Chondrocyte (in vitro differentiated cells): ENCODE results near the gene NOP53. TPM values are rescaled to one million over a fixed set of nuclear protein-coding genes. Genes with fewer than 3 reads are reported as not detected.

Experiments used
- DNase-seq: peaks from one replicate; pipeline ENCODE4 v3.0.0; 2021; ENCODE audit warnings: mixed read lengths, low spot score
- H3K27ac Mint-ChIP-seq: one replicate; pipeline ENCODE4 v1.8.0; 2021; ENCODE audit warnings: mild to moderate bottlenecking, moderate library complexity, mixed read lengths; ENCODE audit not compliant: unreplicated experiment
- H3K27me3 Mint-ChIP-seq: 2 replicates; pipeline ENCODE4 v1.8.0; 2021; ENCODE audit warnings: low read depth, mixed read lengths
- H3K36me3 Mint-ChIP-seq: 2 replicates; pipeline ENCODE4 v1.8.0; 2021; ENCODE audit warnings: low read depth, mixed read lengths
- H3K4me1 Mint-ChIP-seq: 2 replicates; pipeline ENCODE4 v1.8.0; 2021; ENCODE audit warnings: low read depth, mild to moderate bottlenecking, mixed read lengths
- H3K4me3 Mint-ChIP-seq: one replicate; pipeline ENCODE4 v1.8.0; 2021; ENCODE audit warnings: mild to moderate bottlenecking, moderate library complexity, mixed read lengths; ENCODE audit not compliant: unreplicated experiment
- H3K9me3 Mint-ChIP-seq: 2 replicates; pipeline ENCODE4 v1.8.0; 2021; ENCODE audit warnings: low read depth, mixed read lengths
- CTCF ChIP-seq: fragments of 200-600 bp; sonication (generic); IDR thresholded peaks from 2 replicates; pipeline ENCODE4 v1.5.0; 2021; ENCODE audit warnings: antibody characterized with exemption, mild to moderate bottlenecking, moderate library complexity
- total RNA-seq: library from RNA; stranded (reverse); gene quantifications from 3 replicates; pipeline ENCODE4 v1.2.1, GENCODE V29; 2021

The NOP53 gene
- total RNA-seq, 1 donor from 2014 or later: 108 TPM

- Mint-ChIP-seq H3K36me3 (no peaks in the 10 kb centered on the region), H3K27me3 (no peaks in the 10 kb centered on the region)
Measured at GRCh38 chr19:47792616-47793015, 47.3 kb downstream of the NOP53 start.

DNA sequence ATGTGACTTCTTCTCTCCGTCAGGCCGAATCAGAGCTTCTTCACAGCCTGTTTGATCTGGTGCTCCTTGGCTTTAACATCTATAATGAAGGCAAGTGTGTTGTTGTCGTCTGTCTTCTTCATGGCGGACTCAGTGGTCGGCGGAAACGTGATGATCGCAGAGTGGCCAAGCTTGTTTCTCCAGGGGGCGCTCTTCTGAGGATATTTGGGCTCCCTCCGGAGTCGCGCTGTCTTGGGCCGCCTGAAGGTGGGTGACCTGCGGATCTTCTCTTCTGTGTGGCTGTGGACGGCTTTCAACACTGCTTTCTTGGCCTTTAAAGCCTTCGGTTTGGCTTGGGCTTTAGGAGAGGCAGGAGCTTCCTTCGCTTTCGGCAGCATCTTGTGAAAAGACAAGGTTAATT is 49.2 kb downstream of the NOP53 start:
- Mint-ChIP-seq H3K27me3 (peaks cover 7% of the 10 kb centered on the region), H3K4me3 (no peak overlapping the region), H3K4me1 (no peaks in the 10 kb centered on the region), H3K36me3 (no peaks in the 10 kb centered on the region), H3K9me3 (peaks cover 6% of the 10 kb centered on the region), H3K27ac (no peak overlapping the region)
- TF ChIP-seq CTCF: peak; percentile 42
- DNase-seq: no peak

More at GRCh38 chr19:47792616-47793015, 47.3 kb downstream of the NOP53 start:
- Mint-ChIP-seq H3K4me3 (no peak overlapping the region), H3K27ac (no peak overlapping the region), H3K4me1 (peaks cover 6% of the 10 kb centered on the region), H3K9me3 (peaks cover 6% of the 10 kb centered on the region)
- TF ChIP-seq CTCF: no peak
- no peak for DNase-seq

DNA sequence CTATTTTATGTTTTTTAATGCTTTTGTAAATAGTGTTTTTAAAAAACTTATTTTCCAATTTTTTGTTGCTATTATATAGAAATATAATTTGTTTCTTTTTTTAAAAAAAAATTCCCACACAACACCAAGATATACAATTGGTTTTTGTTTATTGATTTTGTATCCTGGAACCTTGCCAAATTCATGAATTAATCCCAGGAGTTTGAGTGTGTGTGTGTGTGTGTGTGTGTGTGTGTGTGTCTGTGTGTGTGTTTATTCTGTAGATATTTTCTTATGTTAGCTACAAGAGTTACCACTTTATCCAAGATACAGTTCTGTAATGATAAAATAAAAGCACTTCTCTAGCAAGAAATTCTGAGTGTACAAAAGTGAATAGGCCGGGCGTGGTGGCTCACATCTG is 51.4 kb downstream of the NOP53 start:
- H3K36me3 Mint-ChIP-seq: peaks cover 2% of the 10 kb centered on the region
- H3K9me3 Mint-ChIP-seq: peaks cover 12% of the 10 kb centered on the region
- no peak overlapping the region for H3K27ac Mint-ChIP-seq
- no peaks in the 10 kb centered on the region for H3K4me1 Mint-ChIP-seq
- TF ChIP-seq CTCF: no peak
- DNase-seq: no peak
- no peak overlapping the region for H3K4me3 Mint-ChIP-seq
- H3K27me3 Mint-ChIP-seq: peaks cover 7% of the 10 kb centered on the region

GRCh38 chr19:47797996-47798903 is 52.9 kb downstream of the NOP53 start:
- H3K27ac Mint-ChIP-seq: no peak overlapping the region
- no peaks in the 10 kb centered on the region for H3K4me1 Mint-ChIP-seq
- H3K27me3 Mint-ChIP-seq: peaks cover 7% of the 10 kb centered on the region
- no peak for DNase-seq
- no peak overlapping the region for H3K4me3 Mint-ChIP-seq
- peaks cover 6% of the 10 kb centered on the region for H3K9me3 Mint-ChIP-seq
- no peak for TF ChIP-seq CTCF
- H3K36me3 Mint-ChIP-seq: peaks cover 2% of the 10 kb centered on the region

DNA sequence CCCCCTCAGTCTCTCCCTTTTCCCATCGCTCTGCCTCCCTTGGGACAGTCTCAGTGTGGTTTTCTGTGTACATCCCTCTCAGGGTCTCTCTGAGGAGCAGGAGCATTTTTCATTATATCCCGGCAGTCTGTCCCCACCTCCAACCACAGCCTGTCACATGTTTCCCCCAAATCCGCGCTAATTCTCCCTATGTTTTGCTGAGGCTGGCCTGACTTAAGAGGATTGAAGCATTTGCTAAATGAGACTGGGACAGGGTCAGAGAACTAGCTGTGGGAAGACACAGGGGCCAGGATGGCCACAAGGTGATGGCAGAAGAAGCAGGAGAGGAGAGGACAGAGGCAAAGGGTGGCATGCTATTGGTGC is 53.5 kb downstream of the NOP53 start:
- Mint-ChIP-seq H3K27ac (no peak overlapping the region), H3K36me3 (peaks cover 2% of the 10 kb centered on the region), H3K4me1 (no peaks in the 10 kb centered on the region), H3K4me3 (no peak overlapping the region), H3K27me3 (peaks cover 7% of the 10 kb centered on the region), H3K9me3 (peaks cover 6% of the 10 kb centered on the region)
- DNase-seq: no peak
- no peak for TF ChIP-seq CTCF
